NCI-H128 (cell line): ENCODE data around the gene HTD2.
"Not testable (repeated sequence)": the region's sequence is repeated elsewhere in the genome, so short reads cannot be mapped to it uniquely, and the experiment has no call there.

ENCODE experiments used
- DNase-seq: peaks from one replicate; lab custom pipeline; 2025; ENCODE audit not compliant: unreplicated experiment; lab: John Stamatoyannopoulos, UW

The HTD2 gene

DNA sequence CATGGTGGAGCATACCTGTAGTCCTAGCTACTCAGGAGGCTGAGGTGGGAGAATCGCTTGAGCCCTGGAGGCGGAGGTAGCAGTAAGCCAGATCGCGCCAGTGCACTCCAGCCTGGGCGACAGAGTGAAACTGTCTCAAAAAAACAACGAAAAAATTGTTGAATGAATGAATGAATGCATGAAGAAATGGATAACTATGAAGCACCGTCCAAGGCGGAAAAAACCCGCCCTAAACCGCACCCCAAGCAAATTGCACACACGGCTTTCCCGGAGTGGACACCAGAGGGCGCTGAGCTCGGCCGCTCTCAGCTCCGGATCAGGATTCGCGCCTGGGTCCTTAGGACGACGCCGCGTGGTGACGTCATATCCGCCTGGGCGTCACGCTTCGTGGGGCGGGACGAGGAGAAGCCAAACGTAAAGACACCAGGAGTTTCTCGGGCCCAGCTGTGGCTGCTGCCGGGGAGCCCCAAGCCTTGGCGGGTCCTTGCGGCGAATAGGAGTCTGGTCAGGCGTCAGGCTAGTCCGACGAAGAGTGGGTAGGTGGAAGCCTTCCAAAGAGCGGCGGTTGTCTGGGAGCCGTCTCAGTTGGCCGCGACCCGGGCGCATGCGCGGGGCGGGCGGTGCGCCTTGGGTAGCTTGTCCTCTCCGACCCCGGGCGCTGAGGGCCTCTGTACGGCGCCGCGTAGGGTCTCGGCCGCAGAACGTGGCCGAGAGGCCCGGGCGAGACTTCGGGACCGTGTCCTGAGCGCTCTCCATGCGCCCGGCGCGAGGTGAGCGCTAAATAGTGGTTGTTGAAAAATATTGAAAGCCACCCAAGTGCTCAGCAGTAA lies at the start of gene HTD2, which contains the start of gene RPP14:
TSS of gene HTD2 (plus strand) at position 639 of the 830 bp plus-strand sequence. CDS start 11,094 bp downstream, outside the sequence.
TSS of gene RPP14 (plus strand) at position 364 of the 830 bp plus-strand sequence. CDS start 4,085 bp downstream, outside the sequence.
- peak; percentile 91 for DNase-seq

GRCh38 chr3:58258392-58259055 lies 47.8 kb upstream of the HTD2 start:
- DNase-seq, result no peak

DNA sequence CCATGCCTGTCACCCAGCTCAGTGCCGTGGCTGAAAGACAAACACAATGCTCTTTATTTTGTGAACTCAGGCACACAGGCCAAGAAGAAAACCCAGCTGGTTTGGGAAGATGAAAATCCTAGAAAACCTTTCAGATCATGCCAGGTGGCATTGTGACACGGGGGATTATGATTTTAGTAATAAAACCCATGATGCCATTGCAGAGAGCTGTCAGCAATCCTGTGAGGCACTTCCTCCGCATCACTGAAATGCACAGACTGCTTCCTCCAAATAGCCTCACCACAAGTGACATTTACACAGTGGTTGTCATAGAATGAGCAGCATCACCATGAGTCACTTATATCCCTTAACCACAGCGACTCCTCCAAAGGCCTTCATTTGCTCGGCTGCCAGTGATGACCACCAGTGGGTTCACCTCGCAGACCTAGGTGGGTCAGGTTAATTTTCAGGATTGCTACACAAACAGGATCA lies 46.0 kb upstream of the HTD2 start:
- DNase-seq, result no peak

GRCh38 chr3:58260733-58261132 lies 45.6 kb upstream of the HTD2 start:
- no peak for DNase-seq

- DNase-seq, result no peak
Observed at GRCh38 chr3:58261954-58262666, 44.2 kb upstream of the HTD2 start.

DNA sequence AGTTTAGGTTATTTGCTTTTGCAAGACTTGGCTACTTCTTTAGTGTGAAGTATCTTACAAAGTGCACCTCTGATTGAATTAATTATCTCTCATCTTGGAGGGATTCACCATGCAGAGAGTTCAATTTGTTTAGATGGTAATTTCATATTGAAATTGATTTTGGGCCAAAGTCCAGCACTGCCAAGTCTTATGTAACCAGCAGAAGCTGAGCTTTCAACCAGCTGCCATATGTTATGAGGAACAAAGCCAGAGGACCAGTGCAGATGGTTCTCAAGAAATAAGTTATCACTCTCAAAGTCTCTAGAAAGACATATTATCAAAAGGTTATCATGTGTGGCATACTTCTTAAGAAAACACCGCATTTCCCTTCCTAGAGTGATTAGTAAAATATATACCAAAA lies 39.7 kb upstream of the HTD2 start:
- DNase-seq, result no peak

- not testable (repeated sequence) for DNase-seq
Observed at GRCh38 chr3:58267543-58267942, 38.8 kb upstream of the HTD2 start.

GRCh38 chr3:58269356-58269755 lies 37.0 kb upstream of the HTD2 start:
- no peak for DNase-seq

DNA sequence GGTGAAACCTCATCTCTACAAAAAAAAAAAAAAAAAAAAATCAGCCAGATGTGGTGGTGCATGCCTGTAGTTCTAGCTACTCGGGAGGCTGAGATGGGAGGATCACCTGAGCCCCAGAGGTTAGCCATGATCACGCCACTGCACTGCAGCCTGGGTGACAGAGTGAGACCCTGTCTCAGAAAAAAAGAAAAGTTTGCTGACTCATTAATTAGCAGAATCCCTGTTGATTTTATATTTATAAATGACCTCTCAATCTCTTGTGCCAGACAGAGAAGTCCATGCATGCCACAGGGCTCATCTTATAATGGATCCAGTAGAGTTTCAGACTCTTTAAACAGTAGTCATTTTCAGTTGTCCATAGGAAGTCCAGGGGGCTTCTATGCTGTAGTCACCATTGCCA lies 35.8 kb upstream of the HTD2 start:
- DNase-seq, result no peak

DNA sequence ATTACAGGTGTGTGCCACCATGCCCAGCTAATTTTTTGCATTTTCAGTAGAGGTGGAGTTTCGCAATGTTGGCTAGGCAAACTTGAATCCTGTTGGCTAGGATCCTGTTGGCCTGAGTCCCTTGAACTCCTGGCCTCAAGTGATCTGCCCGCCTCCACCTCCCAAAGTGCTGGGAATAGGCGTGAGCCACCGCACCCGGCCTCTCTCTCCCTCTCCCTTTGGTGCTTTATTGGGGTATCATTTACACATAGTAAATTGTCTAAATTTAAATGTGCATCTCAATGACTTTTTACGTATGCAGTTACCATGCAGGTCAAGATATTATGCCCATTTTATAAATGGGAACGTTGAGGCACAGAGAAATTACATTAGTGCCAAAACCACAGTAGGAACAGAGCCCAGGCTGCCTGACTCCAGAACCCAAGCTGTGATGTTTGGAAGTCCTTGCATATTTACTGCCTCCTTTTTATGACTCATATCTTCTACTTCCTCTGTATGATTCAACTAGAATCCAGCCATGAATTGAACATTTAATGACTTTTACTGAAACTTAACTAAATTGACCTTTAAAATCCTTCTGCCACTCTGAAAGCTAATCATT lies 34.3 kb upstream of the HTD2 start:
- no peak for DNase-seq

GRCh38 chr3:58272891-58273290 lies 33.4 kb upstream of the HTD2 start:
- no peak for DNase-seq

DNA sequence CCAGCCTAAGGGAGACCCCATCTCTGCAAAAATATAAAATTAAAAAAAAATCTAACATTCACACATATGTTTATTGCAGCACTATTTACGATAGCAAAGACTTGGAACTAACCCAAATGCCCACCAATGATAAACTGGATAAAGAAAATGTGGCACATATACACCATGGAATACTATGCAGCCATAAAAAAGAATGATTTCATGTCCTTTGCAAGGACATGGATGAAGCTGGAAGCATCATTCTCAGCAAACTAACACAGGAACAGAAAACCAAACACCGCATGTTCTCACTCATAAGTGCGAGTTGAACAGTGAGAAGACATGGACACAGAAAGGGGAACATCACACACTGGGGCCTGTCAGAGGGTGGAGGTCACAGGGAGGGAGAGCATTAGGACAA lies 33.0 kb upstream of the HTD2 start:
- not testable (repeated sequence) for DNase-seq

- no peak for DNase-seq
Observed at GRCh38 chr3:58274027-58274614, 32.2 kb upstream of the HTD2 start.

- DNase-seq, result no peak
Observed at GRCh38 chr3:58281069-58281468, 25.3 kb upstream of the HTD2 start.

DNA sequence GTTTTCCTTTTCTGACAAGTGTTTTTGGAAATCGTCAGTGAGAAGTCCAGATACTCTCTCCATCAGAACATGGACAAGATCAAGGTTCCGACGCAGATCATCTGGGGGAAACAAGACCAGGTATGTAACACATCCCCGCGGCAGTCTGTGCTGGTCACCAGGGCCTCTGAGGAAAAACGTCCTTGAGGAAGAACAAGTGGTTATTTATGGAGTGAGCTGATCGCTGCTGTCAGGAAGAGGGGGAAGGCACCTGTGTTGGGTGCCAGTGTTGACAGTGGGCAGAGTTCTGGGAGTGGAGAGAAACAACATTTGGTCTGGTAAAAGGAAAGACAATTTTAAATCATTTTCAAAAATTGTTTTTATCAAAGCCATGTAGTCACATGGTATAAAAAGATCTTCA lies 21.0 kb upstream of the HTD2 start:
- DNase-seq, result no peak

GRCh38 chr3:58287354-58287753 lies 19.0 kb upstream of the HTD2 start:
- no peak for DNase-seq

DNA sequence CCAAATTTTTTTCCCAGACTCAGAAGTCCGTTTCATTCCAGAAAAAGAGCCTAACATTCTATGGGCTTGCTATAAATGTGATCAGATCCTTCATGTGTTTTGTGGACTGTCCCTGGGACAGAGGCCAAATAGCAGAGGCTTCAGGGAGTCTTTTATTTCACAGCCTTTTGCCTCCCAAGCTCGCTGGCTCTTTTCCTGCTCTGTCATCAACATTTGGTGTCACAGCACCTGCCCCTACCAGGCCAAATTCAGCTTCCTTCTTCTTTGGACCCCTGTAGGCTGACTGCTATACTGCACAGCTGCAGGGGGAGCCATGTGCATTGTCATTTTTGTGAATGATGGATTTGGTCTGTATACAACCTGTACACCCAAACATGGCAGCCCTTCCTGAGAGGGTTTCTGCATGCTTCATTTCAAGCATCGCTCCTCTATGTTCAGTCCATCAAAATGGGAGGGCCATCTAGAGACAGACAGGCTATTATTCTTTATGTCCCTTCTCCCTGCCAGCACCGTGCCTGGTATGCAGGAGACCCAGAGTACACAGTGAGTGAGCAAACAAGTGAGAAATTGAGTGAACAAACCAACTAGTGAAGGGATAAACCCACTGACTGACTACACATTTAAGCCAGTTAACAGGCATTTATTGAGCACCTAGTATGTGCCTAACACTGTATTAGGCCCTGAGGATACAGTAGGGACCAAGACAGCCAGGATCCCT lies 18.1 kb upstream of the HTD2 start:
- DNase-seq, result no peak

DNA sequence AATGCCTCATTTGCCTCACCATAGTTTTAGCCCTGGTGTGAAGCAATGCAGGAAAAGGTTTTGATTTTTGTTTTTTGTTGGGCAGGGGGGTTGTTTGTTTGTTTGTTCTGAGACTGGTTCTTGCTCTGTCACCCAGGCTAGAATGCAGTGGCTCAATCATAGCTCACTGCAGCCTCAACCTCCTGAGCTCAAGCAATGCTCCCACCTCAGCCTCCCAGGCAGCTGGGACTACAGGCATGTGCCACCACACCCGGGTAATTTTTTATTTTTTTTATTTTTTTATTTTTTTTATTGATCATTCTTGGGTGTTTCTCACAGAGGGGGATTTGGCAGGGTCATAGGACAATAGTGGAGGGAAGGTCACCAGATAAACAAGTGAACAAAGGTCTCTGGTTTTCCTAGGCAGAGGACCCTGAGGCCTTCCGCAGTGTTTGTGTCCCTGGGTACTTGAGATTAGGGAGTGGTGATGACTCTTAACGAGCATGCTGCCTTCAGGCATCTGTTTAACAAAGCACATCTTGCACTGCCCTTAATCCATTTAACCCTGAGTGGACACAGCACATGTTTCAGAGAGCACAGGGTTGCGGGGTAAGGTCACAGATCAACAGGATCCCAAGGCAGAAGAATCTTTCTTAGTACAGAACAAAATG lies 17.2 kb upstream of the HTD2 start:
- DNase-seq, result not testable (repeated sequence)

- DNase-seq, result not testable (repeated sequence)
Observed at GRCh38 chr3:58290446-58290845, 15.9 kb upstream of the HTD2 start.
